ENCODE data around the gene FBXO44.
"Not testable (repeated sequence)": the region's sequence is repeated elsewhere in the genome, so short reads cannot be mapped to it uniquely, and the experiment has no call there.

The FBXO44 gene

GRCh38 chr1:11642418-11643017 lies 12.2 kb upstream of the FBXO44 start:
- H3K36me3 ChIP-seq (replicated peaks; ENCODE audit: low read depth, low read length); H3K4me2 ChIP-seq (ENCODE audit: low read length); H2AFZ ChIP-seq (ENCODE audit: low read depth, low read length); H3K9me3 ChIP-seq (ENCODE audit: insufficient read depth, low read length); H3K4me3 ChIP-seq (ENCODE audit: low read length); H3K27ac ChIP-seq (ENCODE audit: low read length); H4K20me1 ChIP-seq (ENCODE audit: insufficient read depth, low read length); H3K79me2 ChIP-seq (ENCODE audit: low read length); H3K27me3 ChIP-seq (ENCODE audit: low read depth, low read length); H3K4me1 ChIP-seq (ENCODE audit: low read length); H3K9ac ChIP-seq (ENCODE audit: low read length): not testable (repeated sequence)
- TF ChIP-seq CTCF (IDR thresholded peaks at IDR 0.05; ENCODE audit: low read depth, low read length) = peak; percentile 74

GRCh38 chr1:11643782-11644181 lies 10.9 kb upstream of the FBXO44 start:
- TF ChIP-seq CTCF (IDR thresholded peaks at IDR 0.05; ENCODE audit: low read depth, low read length) = no peak
- TF ChIP-seq EZH2phosphoT487 (IDR thresholded peaks at IDR 0.05; ENCODE audit: low read depth) = no peak
- no peaks in the 10 kb centered on the region for H3K79me2 ChIP-seq (ENCODE audit: low read length)
- peaks cover 2% of the 10 kb centered on the region; the same call in 1 of the 2 replicates for H4K20me1 ChIP-seq (ENCODE audit: insufficient read depth, low read length)
- no peak overlapping the region for H3K4me3 ChIP-seq (ENCODE audit: low read length)
- H3K9ac ChIP-seq (ENCODE audit: low read length) = no peak overlapping the region
- H3K9me3 ChIP-seq (ENCODE audit: insufficient read depth, low read length) = no peaks in the 10 kb centered on the region
- H2AFZ ChIP-seq (ENCODE audit: low read depth, low read length) = no peak overlapping the region
- no peaks in the 10 kb centered on the region for H3K36me3 ChIP-seq (replicated peaks; ENCODE audit: low read depth, low read length)
- H3K4me2 ChIP-seq (ENCODE audit: low read length) = no peak overlapping the region
- H3K27ac ChIP-seq (ENCODE audit: low read length) = no peak overlapping the region
- H3K4me1 ChIP-seq (ENCODE audit: low read length) = no peaks in the 10 kb centered on the region
- H3K27me3 ChIP-seq (ENCODE audit: low read depth, low read length) = no peaks in the 10 kb centered on the region

GRCh38 chr1:11645270-11645669 lies 9.4 kb upstream of the FBXO44 start:
- H3K36me3 ChIP-seq (replicated peaks; ENCODE audit: low read depth, low read length) = no peaks in the 10 kb centered on the region
- H3K4me3 ChIP-seq (ENCODE audit: low read length) = no peak overlapping the region
- H2AFZ ChIP-seq (ENCODE audit: low read depth, low read length) = no peak overlapping the region
- no peaks in the 10 kb centered on the region for H3K27me3 ChIP-seq (ENCODE audit: low read depth, low read length)
- H3K9me3 ChIP-seq (ENCODE audit: insufficient read depth, low read length) = no peaks in the 10 kb centered on the region
- no peaks in the 10 kb centered on the region for H3K4me1 ChIP-seq (ENCODE audit: low read length)
- TF ChIP-seq EZH2phosphoT487 (IDR thresholded peaks at IDR 0.05; ENCODE audit: low read depth) (no peak), CTCF (IDR thresholded peaks at IDR 0.05; ENCODE audit: low read depth, low read length) (no peak)
- no peak overlapping the region for H3K4me2 ChIP-seq (ENCODE audit: low read length)
- no peak overlapping the region for H3K27ac ChIP-seq (ENCODE audit: low read length)
- H3K9ac ChIP-seq (ENCODE audit: low read length) = no peak overlapping the region
- peaks cover 2% of the 10 kb centered on the region; the same call in 1 of the 2 replicates for H4K20me1 ChIP-seq (ENCODE audit: insufficient read depth, low read length)
- H3K79me2 ChIP-seq (ENCODE audit: low read length) = no peaks in the 10 kb centered on the region

GRCh38 chr1:11645670-11646265 lies 8.9 kb upstream of the FBXO44 start:
- no peaks in the 10 kb centered on the region for H3K27me3 ChIP-seq (ENCODE audit: low read depth, low read length)
- no peak overlapping the region for H2AFZ ChIP-seq (ENCODE audit: low read depth, low read length)
- H3K36me3 ChIP-seq (replicated peaks; ENCODE audit: low read depth, low read length) = no peaks in the 10 kb centered on the region

More at GRCh38 chr1:11645670-11646265, 8.9 kb upstream of the FBXO44 start:
- H3K4me3 ChIP-seq (ENCODE audit: low read length) = no peak overlapping the region
- H4K20me1 ChIP-seq (ENCODE audit: insufficient read depth, low read length) = peaks cover 2% of the 10 kb centered on the region; the same call in 1 of the 2 replicates
- H3K27ac ChIP-seq (ENCODE audit: low read length) = no peak overlapping the region
- H3K79me2 ChIP-seq (ENCODE audit: low read length) = no peaks in the 10 kb centered on the region
- H3K4me2 ChIP-seq (ENCODE audit: low read length) = no peak overlapping the region
- H3K4me1 ChIP-seq (ENCODE audit: low read length) = peaks cover under 1% of the 10 kb centered on the region; the same call in 1 of the 2 replicates
- no peak overlapping the region for H3K9ac ChIP-seq (ENCODE audit: low read length)
- no peaks in the 10 kb centered on the region for H3K9me3 ChIP-seq (ENCODE audit: insufficient read depth, low read length)
- TF ChIP-seq CTCF (IDR thresholded peaks at IDR 0.05; ENCODE audit: low read depth, low read length) (peak; percentile 61), EZH2phosphoT487 (IDR thresholded peaks at IDR 0.05; ENCODE audit: low read depth) (no peak)
